HG02798 (cell line): ENCODE results near the gene USP34.
A peak's percentile ranks its signal among the peaks of the same experiment; 100 is the strongest.
"Not testable (repeated sequence)": the region's sequence is repeated elsewhere in the genome, so short reads cannot be mapped to it uniquely, and the experiment has no call there.

ENCODE experiments used
- ATAC-seq: cut with Tn5 transposase; IDR thresholded peaks from one replicate; pipeline ENCODE4 v1.9.1; 2021; ENCODE audit warnings: mild to moderate bottlenecking; ENCODE audit not compliant: unreplicated experiment, poor library complexity

The USP34 gene, protein sequence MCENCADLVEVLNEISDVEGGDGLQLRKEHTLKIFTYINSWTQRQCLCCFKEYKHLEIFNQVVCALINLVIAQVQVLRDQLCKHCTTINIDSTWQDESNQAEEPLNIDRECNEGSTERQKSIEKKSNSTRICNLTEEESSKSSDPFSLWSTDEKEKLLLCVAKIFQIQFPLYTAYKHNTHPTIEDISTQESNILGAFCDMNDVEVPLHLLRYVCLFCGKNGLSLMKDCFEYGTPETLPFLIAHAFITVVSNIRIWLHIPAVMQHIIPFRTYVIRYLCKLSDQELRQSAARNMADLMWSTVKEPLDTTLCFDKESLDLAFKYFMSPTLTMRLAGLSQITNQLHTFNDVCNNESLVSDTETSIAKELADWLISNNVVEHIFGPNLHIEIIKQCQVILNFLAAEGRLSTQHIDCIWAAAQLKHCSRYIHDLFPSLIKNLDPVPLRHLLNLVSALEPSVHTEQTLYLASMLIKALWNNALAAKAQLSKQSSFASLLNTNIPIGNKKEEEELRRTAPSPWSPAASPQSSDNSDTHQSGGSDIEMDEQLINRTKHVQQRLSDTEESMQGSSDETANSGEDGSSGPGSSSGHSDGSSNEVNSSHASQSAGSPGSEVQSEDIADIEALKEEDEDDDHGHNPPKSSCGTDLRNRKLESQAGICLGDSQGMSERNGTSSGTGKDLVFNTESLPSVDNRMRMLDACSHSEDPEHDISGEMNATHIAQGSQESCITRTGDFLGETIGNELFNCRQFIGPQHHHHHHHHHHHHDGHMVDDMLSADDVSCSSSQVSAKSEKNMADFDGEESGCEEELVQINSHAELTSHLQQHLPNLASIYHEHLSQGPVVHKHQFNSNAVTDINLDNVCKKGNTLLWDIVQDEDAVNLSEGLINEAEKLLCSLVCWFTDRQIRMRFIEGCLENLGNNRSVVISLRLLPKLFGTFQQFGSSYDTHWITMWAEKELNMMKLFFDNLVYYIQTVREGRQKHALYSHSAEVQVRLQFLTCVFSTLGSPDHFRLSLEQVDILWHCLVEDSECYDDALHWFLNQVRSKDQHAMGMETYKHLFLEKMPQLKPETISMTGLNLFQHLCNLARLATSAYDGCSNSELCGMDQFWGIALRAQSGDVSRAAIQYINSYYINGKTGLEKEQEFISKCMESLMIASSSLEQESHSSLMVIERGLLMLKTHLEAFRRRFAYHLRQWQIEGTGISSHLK (N-terminal part only)

DNA sequence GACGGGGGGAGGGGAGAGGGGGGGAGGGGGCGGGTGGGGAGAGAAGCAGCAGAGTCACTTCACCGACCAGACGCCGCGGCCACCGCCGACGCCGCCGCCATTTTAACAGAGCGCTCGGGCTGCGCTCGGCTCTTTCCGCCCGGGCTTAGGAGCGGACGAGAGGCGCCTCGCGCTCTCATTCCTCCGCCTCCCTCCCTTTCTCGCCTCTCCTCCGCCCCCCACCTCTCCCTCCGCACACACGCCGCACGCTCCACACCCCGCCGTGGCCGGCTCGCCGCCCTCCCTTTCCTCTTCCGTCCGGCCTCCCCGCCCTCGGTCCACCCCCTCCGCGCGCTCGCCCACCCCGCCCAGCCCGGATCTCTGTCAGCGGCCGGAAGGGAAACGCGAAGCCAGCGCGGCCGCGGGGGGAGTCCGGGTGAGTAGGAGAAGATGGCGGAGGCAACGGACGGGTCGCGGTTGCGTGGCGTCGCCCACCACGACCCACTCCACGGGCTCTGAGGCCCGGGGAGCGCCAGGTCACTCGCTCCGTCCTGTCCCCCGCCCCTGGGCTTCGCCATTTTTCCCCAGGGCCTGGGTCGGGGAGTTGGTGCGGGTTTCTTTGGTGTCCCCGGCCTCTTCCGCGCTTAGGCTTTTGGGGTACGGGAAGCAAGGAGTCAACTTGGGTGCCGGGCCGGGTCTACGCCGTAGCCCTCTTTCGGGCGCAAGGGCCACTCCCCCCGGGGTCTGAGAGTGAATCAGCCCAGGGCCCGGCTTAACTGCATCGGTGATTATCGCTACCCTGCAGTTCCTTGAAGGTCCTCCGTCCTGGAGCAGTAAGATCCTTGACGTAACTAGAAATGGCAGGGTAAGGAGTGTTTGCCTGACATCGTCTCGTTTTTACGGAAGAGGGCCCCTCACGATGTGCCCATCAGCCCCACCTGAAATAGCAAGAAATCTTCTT is at the start of gene USP34:
Gene USP34 (minus strand): TSS at position 123 of the 940 bp plus-strand sequence. CDS start 395 bp downstream, outside the sequence.
- peak; percentile 85 for ATAC-seq

DNA sequence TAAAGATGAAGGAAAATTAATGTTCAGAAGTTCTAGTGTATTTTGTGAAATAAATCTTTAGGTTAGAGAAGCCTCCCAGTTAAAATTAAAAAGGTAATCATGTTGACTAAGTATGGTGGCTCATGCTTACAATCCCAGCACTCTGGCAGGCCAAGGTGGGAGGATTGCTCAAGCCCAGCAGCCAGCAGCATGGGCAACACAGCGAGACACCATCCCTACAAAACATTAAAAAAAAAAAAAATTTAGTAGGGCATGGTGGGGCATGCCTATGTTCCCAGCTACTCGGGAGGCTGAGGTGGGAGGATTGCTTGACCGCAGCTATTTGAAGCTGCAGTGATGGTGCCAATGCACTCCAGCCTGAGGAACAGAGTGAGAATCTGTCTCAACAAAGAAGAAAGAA is 49.4 kb upstream of the USP34 start:
- ATAC-seq, result no peak

DNA sequence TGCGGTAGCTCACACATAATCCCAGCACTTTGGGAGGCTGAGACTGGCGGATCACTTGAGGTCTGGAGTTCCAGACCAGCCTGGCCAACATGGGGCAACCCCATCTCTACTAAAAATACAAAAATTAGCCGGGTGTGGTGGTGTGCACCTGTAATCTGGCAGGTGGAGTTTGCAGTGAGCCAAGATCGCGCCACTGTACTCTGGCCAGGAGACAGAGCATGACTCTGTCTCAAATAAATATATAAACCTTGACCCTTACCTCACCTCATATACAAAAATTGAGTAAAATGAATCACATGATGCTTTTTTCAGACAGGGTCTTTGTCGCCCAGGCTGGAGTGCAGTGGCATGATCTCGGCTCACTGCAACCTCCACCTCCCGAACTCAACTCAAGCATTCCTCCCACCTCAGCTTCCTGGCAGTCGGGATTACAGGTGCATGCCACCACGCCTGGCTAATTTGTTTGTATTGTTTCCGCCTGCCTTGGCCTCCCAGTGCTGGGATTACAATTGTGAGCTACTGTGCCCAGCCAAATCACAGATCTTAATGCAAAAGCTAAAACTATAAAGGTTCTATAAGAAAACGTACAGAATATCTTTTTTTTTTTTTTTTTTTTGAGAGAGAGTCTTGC is 42.0 kb upstream of the USP34 start:
- no peak for ATAC-seq

DNA sequence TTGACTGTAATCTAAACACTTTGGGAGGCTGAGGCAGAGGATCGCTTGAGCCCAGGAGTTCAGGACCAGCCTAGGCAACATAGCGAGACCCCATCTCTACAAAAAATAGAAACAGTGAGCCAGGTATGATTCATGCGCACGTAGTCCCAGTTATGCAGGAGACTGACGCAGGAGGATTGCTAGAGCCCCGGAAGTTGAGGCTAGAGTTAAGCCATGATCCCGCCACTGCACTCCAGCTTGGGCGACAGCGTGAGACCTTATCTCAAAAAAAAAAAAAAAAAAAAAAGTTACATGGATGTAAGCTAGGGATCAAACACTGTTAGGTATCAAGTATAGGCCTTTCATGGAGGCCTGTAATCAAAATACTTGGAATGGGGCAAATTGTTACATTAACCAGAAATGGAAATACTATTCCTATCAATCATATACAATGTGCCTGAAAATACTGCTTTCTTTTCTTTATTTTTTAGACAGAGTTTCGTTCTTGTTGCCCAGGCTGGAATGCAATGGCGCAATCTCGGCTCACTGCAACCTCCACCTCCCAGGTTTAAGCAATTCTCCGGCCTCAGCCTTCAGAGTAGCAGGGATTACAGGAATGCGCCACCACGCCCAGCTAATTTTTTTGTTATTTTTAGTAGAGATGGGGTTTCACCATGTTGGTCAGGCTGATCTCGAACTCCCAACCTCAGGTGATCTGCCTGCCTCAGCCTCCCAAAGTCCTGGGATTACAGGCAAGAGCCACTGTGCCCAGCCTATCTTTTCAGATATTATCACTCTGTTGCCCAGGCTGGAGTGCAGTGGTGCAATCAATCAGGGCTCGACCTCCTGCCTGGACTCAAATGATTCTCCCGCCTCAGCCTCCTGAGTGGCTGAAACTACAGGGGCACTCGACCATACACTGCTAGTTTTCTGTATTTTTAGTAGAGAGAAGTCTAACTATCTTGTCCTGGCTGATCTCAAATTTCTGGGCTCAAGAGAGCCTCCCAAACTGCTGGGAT is 40.1 kb upstream of the USP34 start:
- ATAC-seq, result no peak

DNA sequence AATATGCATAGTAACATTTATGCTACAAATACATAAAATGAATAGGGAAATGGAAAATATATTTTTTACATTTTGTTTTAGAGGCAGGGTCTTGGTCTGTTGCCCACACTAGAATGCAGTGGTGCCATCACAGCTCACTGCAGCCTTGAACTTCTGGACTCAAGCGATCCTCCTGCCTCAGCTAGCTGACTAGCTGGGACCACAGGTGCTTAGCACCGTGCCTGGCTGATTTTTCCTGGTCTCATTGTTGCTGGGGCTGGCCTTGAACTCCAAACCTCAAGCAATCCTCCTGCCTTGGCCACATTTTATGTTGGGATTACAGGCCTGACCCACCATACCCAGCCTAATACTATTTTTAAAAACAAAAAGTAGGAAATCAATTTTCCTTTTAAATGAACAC is 34.1 kb upstream of the USP34 start:
- no peak for ATAC-seq

DNA sequence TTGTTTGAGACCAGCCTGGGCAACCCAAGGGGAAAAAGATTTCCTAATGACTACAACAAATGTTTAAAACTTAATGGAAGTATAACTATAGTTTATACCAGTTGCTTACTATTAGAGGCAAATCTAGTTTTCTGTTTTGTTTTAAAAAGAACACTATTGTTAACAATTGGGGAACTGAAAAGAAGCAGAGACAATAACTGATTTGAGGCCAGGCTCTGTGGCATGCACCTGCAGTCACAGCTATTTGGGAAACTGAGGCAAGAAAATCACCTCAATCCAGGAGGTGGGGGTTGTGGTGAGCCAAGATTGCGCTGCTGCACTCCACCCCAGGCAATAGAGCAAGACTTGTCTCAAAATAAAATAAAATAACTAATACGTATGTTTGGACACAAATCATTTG is 28.2 kb upstream of the USP34 start:
- ATAC-seq, result no peak

DNA sequence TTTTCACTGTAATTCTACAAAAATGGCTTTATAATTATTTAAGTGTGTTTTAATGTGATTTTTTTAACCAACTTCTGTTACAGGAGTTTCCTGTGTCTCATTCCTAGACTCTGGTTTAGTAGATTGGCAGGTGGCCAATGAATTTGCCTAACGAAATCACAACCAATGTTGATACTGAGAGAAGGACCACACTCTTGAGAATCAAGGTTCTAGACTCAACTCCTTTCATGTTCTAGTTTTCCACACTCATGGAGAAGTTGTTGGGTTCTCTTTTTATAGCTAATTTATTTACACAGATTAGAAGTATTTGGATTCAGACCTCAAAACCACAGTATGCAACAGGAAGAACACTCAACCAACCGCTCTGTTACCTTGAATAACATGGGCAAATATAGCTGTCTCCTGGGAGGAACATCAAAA is 22.6 kb upstream of the USP34 start:
- ATAC-seq, result no peak

DNA sequence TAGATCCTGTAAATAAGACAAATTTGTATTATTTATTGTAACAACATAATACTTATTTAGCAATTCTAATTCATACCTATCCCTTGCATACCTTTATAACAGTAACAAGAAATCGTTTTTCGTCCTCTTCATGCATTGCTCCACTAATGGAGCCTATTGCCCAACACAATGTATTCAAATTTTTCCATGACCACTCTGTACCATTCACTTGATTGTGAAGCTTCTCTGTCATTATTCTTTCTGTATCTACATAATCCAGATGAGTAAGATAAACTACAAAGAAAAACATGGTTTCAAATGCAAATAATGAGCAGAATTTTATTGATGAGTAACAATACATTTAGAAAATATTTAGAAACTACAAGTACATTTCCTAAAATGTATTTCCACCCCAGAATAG is 21.6 kb upstream of the USP34 start:
- ATAC-seq, result no peak

DNA sequence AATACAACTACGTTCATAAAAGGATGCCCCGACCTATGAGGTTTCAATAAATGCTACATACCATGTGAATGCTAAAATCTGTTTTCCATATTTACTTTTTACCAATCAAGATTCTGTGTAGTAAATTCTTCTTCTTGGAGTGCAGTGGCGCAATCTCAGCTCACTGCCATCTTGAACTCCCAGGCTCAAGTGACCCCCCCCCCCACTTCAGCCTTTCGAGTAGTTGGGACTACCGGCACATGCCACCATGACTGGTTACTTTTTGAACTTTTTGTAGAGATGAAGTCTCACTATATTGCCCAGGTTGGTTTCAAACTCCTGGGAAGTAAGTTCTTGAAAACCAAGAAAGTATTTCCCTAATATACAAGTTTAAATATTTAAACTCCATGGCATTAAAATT is 14.4 kb upstream of the USP34 start:
- ATAC-seq, result no peak

DNA sequence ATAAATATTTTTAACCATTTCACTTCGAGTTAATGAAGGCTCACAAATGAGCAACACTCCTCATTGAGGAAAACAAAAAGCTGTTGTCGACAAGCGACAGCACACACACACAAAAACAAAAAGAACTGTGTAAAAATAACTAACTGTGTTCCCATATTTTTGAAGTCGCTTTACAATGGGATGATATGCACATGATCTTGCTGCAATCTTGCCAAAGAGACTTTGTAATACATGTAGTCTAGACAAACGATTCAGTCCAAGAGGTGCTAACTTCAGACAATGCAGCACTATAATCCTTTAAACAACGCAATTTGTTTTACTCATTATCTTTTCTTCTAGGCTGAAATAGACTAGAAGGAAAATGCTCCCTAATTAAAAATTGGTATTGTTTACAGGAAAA is 7.2 kb upstream of the USP34 start:
- ATAC-seq, result no peak

DNA sequence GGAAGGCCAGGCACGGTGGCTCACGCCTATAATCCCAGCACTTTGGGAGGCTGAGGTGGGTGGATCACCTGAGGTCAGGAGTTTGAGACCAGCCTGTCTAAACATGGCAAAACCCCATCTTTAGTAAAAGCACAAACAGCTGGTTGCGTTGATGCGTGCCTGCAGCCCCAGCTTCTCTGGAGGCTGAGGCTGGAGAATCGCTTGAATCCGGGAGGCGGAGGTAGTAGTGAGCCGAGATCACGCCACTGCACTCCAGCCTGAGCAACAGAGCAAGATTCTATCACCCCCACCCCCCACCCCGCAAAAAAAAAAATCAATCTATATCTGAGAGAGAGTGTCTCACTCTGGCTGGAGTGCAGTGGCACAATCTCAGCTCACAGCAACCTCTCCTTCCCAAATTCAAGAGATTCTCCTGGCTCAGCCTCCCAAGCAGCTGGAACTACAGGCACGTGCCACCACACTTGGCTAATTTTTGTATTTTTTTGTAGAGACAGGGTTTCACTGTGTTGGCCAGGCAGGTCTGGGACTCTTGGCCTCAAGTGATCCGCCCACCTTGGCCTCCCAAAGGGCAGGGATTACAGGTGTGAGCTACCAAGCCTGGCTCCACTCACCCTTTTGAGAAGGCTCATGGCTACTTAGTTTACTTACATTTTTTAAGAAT is 6.2 kb upstream of the USP34 start:
- ATAC-seq, result not testable (repeated sequence)

DNA sequence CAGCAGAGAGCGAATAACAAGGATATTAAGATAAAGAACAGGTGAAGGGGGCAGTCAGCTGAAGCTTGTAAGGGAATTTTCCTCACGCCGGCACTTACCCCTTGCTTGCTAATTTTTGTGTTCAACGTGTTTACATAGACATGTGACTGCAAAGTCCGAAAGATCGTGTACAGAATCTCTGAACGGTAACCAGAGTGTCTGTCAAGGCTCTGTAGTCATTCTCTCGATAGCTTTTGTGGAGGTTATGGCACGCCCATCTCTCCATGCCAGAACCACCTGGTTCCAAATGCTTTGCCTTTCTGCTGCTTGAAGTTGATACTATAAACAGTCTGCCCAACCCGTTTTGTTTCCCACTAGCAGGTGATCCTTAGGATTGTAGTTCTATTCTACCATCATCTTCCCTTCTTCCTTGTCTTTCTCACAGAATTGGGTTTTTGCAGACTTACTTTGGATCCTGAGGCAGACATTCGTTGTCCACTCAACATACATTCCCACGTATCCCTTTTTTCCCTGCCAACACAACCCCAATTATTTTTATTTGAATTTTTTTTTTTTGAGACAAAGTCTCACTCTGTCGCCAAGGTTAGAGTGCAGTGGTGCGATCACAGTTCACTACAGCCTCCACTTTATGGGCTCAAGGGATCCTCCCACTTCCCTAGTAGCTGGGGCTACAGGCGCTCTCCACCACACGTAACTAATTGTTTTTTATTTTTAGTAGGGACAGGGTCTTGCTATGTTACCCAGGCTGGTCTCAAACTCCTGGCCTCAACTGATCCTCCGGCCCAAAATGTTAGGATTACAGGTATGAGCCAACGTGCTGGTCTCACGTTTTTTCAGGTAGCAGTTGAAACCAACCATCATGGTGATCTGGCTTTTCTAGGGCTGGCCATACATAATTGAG is 1.3 kb upstream of the USP34 start:
- ATAC-seq, result no peak

DNA sequence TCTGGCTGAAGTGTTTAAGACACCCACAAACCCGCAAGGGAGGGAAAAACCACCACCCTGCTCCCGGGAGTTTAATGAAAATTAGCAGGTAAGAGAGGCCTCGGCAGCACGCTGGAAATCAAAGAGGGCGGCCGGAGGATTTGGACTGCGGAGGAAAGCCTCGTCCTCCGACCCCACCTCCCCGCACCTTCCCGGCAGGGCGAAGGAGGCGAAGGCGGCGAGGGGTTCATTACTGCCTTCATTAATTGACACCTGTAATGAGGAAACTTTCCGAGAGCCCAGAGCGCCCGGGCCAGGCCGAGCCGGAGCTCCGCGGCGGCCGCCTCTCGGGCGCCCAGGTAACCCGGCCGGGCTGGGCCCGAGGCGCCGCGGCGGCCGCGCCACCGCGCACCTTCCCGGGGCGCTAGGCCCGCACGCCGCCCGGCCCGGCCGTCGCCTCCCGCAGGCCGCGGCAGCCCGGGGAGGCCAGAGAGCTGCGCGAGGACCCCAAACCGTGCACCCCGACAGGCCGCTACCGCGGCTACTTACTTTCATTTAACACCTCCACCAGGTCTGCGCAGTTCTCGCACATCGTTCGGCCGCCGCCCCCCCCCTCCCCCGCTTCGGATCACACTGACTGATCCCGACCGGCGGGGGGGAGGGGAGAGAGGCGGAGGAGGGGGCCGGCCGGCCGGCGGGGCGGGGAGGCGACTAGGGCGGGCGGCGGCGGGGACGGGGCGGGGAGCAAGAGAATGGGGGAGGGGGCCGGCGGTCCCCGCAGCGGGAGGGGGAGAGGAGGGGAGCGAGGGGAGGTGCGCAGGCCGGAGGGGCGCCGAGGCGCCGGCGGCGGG is 550 bp downstream of the USP34 start:
- peak; percentile 35 for ATAC-seq

DNA sequence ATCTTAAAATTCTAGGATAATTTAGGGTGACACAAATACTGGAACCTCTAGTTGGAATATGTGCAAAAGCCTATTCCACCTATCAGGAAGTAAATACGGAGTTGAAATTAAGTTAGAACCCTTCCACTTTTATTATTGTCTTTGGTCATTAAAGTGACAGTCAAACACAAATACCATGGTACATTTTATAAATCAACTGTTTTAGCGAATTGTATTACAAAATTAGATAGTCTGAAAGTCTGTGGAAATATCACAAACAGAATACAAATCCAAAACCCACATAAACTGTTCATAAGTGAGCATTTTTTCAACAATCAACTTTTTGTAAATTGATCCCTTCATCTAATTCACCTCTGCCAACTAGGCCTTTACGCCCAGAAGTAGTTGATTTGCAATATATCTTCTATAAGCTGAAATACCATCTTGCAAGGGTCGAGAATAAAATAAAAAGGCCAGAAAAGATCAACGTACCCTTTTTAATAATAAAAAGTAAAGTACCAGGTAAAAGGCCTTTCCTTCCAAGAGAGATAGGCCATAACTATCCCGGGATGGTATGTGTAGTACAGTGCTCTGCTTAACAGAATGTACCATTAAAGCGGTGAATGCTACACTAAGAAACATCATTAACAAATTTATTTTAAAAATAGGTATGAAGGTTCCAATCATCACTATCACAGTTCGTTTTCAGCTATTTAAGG is 1.3 kb downstream of the USP34 start:
- ATAC-seq, result no peak

DNA sequence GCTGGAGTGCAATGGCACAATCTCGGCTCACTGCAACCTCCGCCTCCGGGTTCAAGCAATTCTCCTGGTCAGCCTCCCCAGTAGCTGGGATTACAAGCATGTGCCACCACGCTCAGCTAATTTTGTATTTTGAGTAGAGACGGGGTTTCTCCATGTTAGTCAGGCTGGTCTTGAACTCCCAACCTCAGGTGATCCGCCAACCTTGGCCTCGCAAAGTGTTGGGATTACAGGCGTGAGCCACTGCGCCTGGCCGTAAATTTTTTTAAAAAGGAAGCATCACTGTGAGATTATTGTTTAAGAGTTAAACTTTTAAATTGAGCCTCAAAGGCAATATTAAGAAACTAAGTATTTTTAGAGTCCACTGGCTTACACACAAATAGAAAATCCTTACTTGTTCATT is 2.7 kb downstream of the USP34 start:
- ATAC-seq, result not testable (repeated sequence)
